Measurements from ENCODE around the gene PIANP.
A peak's percentile ranks its signal among the peaks of the same experiment; 100 is the strongest.

The PIANP gene

GRCh38 chr12:6701078-6701768 is 608 bp upstream of the PIANP start:
- no peak for FAIRE-seq

- FAIRE-seq, result no peak
These were observed 498 bp downstream of the PIANP start for GRCh38 chr12:6699989-6700645.

GRCh38 chr12:6699259-6699988 is 1.2 kb downstream of the PIANP start:
- no peak for FAIRE-seq

- no peak for FAIRE-seq
These were observed 2.1 kb downstream of the PIANP start for GRCh38 chr12:6698352-6699046.

- FAIRE-seq, result no peak
These were observed 2.8 kb downstream of the PIANP start for GRCh38 chr12:6697584-6698351.

GRCh38 chr12:6696690-6697583 is 3.7 kb downstream of the PIANP start:
- FAIRE-seq, result no peak

- no peak for FAIRE-seq
These were observed 5.1 kb downstream of the PIANP start for GRCh38 chr12:6695313-6696045.

- FAIRE-seq, result no peak
These were observed 5.9 kb downstream of the PIANP start for GRCh38 chr12:6694701-6695100.

GRCh38 chr12:6693832-6694355 is 6.7 kb downstream of the PIANP start:
- FAIRE-seq, result no peak

- FAIRE-seq, result no peak
These were observed 7.7 kb downstream of the PIANP start for GRCh38 chr12:6692888-6693287.

- FAIRE-seq, result no peak
These were observed 9.1 kb downstream of the PIANP start for GRCh38 chr12:6691473-6691872.

GRCh38 chr12:6688999-6689882 is 11.4 kb downstream of the PIANP start, which contains the start of gene ZNF384:
ZNF384 (minus strand) TSS chr12:6689375; CDS start chr12:6679520, 9,855 bp downstream.
- FAIRE-seq, result peak; percentile 60

GRCh38 chr12:6688543-6688998 is 12.0 kb downstream of the PIANP start:
- FAIRE-seq, result no peak

GRCh38 chr12:6685814-6686213 is 14.8 kb downstream of the PIANP start:
- no peak for FAIRE-seq

- FAIRE-seq, result no peak
These were observed 16.0 kb downstream of the PIANP start for GRCh38 chr12:6684609-6685008.

- FAIRE-seq, result no peak
These were observed 23.7 kb downstream of the PIANP start for GRCh38 chr12:6676962-6677361.

GRCh38 chr12:6672143-6672542 is 28.5 kb downstream of the PIANP start:
- FAIRE-seq, result no peak

GRCh38 chr12:6667559-6668210 is 32.9 kb downstream of the PIANP start:
- FAIRE-seq, result no peak

- no peak for FAIRE-seq
These were observed 34.4 kb downstream of the PIANP start for GRCh38 chr12:6666211-6666610.

Data from colon (tissue), 2 donors.